Occipital lobe (tissue), 2 donors: ENCODE results near the gene CPVL. TPM values are rescaled to one million over a fixed set of nuclear protein-coding genes. Genes with fewer than 3 reads are reported as not detected.

Experiments
- DNase-seq: peaks from one replicate; lab custom pipeline; 2025; lab: John Stamatoyannopoulos, UW
- total RNA-seq: library from RNA; depleted of rRNA; stranded (reverse); fragments of >200 nt; gene quantifications from one replicate; pipeline ENCODE4 v1.2.3, GENCODE V29; 2014

The CPVL gene
- total RNA-seq, 1 donor from 2014 or later, result 69.9 TPM

GRCh38 chr7:28979776-28980175 is 166.6 kb downstream of the CPVL start:
- DNase-seq, result no peak

DNA sequence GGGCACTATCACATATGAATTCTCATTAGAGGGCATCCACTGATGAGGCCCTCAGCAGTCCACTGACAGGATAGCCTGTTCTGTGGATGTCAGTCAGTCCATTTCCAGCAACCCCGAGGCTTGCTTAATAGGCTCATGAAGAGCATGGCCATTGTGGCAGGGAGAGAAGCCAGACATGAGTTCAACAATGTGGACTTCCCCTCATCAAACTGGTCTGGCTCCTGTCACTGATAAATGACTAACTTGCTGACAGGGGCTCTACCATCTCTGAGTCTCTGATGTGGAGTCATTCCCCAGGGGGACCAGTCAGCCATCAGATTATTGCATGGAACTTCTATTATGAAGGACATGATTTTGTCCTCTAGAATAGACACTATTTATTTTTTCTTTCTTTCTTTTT is 168.5 kb downstream of the CPVL start:
- DNase-seq, result no peak

DNA sequence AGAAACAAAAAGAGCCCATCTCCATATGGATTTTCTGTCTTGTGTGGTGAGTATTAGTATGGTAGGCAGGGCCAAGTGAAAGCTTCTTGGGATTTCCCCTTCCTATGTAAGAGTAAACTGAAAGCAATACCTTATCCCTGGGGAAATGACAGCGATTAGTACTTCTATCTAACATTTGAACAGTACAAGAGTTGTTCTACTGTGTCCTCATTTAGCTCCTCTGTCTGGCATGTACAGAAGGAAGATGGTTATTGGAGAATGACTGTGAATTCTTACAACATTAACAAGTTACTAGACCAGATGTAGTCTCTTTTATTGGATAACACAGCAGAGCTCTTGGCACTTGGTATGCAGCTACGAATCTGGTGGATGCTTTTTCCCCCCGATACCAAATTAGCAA is 170.3 kb downstream of the CPVL start:
- no peak for DNase-seq

- no peak for DNase-seq
Observed at GRCh38 chr7:28973591-28973990, 172.7 kb downstream of the CPVL start.

- DNase-seq, result no peak
Observed at GRCh38 chr7:28964056-28964455, 182.3 kb downstream of the CPVL start.

GRCh38 chr7:28961972-28962371 is 184.4 kb downstream of the CPVL start:
- no peak for DNase-seq

GRCh38 chr7:28960071-28960840 is 186.1 kb downstream of the CPVL start:
- DNase-seq, result no peak

- DNase-seq, result no peak
Observed at GRCh38 chr7:28958980-28959347, 187.4 kb downstream of the CPVL start.

- peak; percentile 31 for DNase-seq
Observed at GRCh38 chr7:28958235-28958979, 187.9 kb downstream of the CPVL start, which contains the start of gene TRIL. TRIL (minus strand) TSS chr7:28958330; CDS start chr7:28958046, 284 bp downstream.

- DNase-seq, result no peak
Observed at GRCh38 chr7:28957751-28958234, 188.5 kb downstream of the CPVL start.

DNA sequence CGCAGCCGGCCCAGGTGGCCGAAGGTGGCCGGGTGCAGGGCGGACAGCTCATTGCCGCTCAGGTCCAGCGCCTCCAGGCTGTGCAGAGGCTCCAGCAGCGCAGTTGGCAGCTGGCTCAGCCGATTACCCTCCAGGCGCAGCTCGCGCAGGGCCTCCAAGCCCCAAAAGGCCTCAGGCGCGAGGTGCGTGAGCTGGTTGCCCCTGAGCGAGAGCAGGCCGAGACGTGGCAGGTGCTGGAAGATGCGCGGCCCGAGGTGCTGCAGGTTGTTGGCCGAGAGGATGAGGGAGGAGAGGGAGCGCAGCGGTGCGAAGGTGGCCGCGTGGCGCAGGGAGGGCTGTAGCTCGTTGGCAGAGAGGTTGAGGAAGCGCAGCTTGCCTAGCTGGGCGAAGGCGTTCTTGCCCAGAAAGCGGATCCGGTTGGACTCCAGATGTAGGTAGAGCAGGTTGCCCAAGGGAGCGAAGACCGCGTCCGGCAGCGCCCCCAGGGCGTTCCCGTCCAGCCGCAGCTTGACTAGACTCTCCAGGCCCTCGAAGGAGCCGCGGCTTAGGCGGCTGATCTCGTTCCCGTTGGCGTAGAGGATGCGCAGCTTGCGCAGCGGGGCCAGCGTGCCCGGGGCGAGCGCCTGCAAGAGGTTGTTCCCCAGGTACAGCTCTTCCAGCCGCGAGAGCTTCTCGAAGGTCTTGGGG is 189.1 kb downstream of the CPVL start:
- DNase-seq, result no peak

DNA sequence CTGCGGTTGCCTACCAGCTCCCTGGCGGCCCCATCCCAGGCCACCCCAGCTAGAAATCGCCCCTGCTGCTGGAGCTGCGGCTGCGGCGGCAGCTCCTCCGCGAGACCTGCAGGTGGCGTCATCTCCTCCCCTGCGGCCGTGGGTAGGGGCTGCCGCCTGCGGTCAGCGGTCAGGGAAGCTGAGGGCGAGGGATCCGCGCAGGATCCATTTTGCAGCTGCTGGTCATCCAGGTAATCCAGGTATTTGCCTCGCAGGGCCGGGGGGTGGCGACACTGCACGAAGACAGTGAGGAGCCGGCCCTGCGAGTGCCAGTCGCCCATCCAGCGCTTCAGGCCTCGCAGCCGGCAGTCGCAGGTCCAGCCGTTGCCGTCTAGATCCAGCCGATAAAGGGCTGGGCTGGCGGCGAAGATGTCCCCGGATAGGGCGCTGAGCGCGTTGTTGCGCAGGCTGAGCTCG is 189.7 kb downstream of the CPVL start:
- no peak for DNase-seq

GRCh38 chr7:28955718-28956607 is 190.4 kb downstream of the CPVL start:
- no peak for DNase-seq

GRCh38 chr7:28955356-28955717 is 191.0 kb downstream of the CPVL start:
- DNase-seq, result no peak

- DNase-seq, result no peak
Observed at GRCh38 chr7:28954946-28955345, 191.4 kb downstream of the CPVL start.

GRCh38 chr7:28954471-28954870 is 191.9 kb downstream of the CPVL start:
- DNase-seq, result no peak

- no peak for DNase-seq
Observed at GRCh38 chr7:28953633-28954032, 192.7 kb downstream of the CPVL start.
